Esophagus muscularis mucosa (tissue), 4 donors: Measurements from ENCODE around the gene SLC44A4.
"Not testable (repeated sequence)": the region's sequence is repeated elsewhere in the genome, so short reads cannot be mapped to it uniquely, and the experiment has no call there.

Source experiments
- EP300 ChIP-seq: sonication (generic); formaldehyde crosslinking; IDR thresholded peaks from one replicate; pipeline ENCODE4 v1.6.1; 2017; ENCODE audit warnings: antibody characterized with exemption
- POLR2A ChIP-seq: fragments of 450-650 bp; IDR thresholded peaks from one replicate; pipeline ENCODE4 v1.6.1; 2017; ENCODE audit warnings: antibody characterized with exemption, moderate library complexity, mild to moderate bottlenecking, low read depth
- POLR2AphosphoS5 ChIP-seq, 2 donors: sonication (generic); formaldehyde crosslinking; IDR thresholded peaks; one replicate each; pipeline ENCODE4 v1.6.1; 2017; ENCODE audit warnings: antibody characterized with exemption in 2 of 2
- TF ChIP-seq, protein P1 (sequence below), 3 experiments: fragments of 200-600 bp in 2 of 3; fragments of 450-650 bp in 1 of 3; sonication (generic) in 2 of 3; IDR thresholded peaks; one replicate each; pipeline ENCODE4 v1.5.1; 2017 to 2019; ENCODE audit warnings: antibody characterized with exemption in 3 of 3, mild to moderate bottlenecking in 2 of 3, moderate library complexity in 1 of 3

GRCh38 chr6:31864123-31864562 is 14.7 kb downstream of the SLC44A4 start:
- not testable (repeated sequence) for TF ChIP-seq POLR2A; EP300; POLR2AphosphoS5 (IDR thresholded peaks at IDR 0.05)
- TF ChIP-seq, protein P1, sequence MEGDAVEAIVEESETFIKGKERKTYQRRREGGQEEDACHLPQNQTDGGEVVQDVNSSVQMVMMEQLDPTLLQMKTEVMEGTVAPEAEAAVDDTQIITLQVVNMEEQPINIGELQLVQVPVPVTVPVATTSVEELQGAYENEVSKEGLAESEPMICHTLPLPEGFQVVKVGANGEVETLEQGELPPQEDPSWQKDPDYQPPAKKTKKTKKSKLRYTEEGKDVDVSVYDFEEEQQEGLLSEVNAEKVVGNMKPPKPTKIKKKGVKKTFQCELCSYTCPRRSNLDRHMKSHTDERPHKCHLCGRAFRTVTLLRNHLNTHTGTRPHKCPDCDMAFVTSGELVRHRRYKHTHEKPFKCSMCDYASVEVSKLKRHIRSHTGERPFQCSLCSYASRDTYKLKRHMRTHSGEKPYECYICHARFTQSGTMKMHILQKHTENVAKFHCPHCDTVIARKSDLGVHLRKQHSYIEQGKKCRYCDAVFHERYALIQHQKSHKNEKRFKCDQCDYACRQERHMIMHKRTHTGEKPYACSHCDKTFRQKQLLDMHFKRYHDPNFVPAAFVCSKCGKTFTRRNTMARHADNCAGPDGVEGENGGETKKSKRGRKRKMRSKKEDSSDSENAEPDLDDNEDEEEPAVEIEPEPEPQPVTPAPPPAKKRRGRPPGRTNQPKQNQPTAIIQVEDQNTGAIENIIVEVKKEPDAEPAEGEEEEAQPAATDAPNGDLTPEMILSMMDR (IDR thresholded peaks at IDR 0.05): not testable (repeated sequence)
